HG03139 (cell line): ENCODE data around the gene DAGLA.

Experiments used
- ATAC-seq: cut with Tn5 transposase; IDR thresholded peaks from one replicate; pipeline ENCODE4 v1.9.1; 2021; ENCODE audit not compliant: unreplicated experiment

Gene DAGLA

GRCh38 chr11:61688365-61689163, 8.4 kb downstream of the DAGLA start:
- ATAC-seq, result no peak

- ATAC-seq, result no peak
Observed at GRCh38 chr11:61689164-61689496, 8.9 kb downstream of the DAGLA start.

- ATAC-seq, result no peak
Observed at GRCh38 chr11:61690706-61691379, 10.7 kb downstream of the DAGLA start.

GRCh38 chr11:61691380-61692156, 11.4 kb downstream of the DAGLA start:
- no peak for ATAC-seq

GRCh38 chr11:61693922-61694601, 13.9 kb downstream of the DAGLA start:
- ATAC-seq, result no peak

GRCh38 chr11:61694602-61694939, 14.4 kb downstream of the DAGLA start:
- ATAC-seq, result no peak

DNA sequence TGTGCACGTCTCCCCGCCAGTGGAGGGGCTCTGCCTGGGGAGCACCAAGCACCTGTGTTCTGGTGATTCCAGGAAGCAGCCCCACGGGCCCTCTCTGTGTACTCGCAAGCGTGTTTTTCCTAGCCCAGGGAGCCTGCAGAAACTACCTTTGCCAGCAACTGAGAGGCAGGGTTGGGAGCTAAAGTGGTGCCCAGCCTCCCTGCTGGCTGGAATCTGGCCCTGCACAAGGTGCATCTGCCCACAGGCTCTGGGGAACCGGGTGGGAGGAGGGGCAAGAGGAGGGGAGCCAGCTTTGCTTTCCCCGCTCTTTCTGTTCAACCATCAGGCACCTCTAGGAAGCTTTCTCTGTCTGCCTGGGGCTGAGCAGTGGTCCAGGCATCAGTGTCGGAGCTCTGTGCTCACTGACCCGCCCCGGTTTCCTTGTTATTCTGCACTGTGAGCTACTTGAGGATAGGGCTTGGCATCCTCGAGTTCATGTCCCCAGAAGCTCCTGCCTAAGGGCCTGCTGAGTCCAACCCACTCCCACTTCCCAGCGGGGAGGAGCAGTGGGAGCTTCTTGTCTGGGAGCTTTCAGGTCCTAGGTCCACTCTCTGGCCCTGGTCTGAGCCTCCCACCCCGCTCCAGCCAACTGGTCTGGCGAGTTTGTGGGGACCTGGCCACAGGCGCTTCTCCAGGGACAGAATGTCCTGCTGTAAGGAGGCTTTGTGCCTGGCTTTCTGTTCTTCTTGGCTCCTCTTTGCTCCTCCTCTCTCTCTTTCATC, 14.9 kb downstream of the DAGLA start:
- no peak for ATAC-seq

DNA sequence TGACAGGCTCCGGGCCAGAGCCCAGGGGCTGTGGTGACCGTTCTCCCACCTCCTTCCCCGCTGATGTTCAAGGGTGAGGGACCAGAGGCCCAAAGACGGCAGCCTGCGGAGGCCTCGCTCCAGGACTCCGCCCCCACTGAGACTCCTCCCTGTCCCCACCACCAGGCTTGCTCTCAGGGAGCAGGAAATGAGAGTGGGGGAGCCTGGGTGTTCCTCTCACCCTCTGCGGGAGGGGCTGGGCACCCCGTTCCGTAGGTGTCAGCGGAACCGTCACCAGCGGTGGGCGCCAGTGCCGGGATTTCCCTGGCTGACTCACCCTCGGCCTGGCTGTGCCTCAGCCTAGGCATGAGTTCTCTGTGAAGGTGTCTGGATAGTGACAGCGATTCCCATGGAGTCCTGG, 15.7 kb downstream of the DAGLA start:
- ATAC-seq, result no peak

DNA sequence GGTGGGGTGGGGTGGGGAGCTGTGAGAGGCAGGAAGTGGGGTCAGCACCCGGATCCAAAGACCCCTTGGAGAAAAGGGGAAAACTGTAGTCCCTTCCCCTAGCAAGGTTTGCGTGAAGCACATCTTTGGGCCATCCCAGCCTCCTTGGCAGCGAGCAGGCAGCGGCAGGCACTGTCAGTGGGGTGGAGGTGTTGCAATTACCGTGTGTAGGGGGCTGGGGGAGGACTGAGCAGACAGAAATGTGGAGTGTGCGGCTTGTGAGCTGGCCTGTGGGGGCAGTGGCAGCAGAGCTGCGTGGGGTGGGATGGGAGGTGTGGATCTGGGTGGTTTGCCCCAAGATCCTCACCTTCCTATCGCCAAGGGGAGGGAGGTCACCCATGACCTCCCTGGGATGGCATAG, 16.4 kb downstream of the DAGLA start:
- no peak for ATAC-seq

DNA sequence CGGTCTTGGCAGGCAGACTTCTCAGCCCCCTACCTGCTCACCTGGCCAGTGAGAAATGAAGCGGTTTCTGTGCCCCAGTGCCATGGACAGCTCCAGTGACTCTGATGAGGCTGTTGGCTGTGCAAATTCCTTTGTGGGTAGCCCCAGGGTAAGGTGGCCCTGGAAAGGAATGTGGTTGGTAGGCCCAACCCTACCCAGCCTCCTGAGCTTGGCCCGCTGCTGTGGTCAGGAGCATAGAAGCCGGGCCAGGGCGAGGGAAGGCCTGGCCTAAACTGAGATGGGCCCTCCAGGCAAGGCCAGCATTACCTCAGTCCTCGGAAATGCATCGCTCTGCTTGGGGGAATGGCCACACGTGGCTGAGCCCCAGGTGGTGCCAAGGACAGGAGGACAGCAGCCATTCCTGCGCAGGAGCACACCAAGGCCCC, 16.9 kb downstream of the DAGLA start:
- ATAC-seq, result no peak

- ATAC-seq, result no peak
Observed at GRCh38 chr11:61697764-61698163, 17.6 kb downstream of the DAGLA start.

DNA sequence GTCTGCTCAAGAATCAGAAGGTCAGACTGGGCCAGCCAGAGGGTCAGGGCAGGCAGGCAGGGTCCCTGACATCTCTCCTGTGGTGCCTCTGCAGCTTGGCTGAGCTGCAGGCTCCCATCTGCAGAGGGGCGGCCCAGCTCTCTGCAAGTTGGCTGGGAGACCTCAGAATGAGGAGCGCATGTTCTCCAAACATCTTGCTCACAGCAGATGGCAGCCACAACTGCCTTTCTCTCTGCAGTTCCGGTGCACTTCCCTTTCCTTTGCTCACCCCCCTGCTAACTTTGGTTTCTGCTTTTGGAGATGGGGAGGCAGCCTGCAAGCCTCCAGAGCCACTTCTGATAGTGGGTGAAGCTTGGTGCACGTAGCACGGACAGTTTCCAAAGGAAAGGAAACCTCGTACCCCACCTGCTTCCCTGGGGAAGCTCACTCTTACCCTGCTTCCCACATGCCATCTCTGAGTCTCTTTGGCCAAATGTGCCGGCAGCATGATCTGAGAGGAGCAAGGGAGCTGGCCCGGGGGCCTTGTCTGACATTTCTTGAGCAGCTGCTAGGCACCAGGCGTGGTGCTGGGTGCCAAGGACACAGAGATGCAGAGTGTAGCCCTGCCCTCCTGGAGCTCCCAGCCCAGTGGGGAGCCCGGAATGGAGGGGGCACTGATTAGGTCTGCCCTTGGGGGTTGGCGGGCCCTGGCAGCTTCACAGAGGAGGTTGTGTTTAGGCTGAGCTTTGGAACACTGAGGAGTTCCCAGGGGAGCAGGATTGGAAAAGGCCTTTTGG, 18.2 kb downstream of the DAGLA start:
- ATAC-seq, result no peak

DNA sequence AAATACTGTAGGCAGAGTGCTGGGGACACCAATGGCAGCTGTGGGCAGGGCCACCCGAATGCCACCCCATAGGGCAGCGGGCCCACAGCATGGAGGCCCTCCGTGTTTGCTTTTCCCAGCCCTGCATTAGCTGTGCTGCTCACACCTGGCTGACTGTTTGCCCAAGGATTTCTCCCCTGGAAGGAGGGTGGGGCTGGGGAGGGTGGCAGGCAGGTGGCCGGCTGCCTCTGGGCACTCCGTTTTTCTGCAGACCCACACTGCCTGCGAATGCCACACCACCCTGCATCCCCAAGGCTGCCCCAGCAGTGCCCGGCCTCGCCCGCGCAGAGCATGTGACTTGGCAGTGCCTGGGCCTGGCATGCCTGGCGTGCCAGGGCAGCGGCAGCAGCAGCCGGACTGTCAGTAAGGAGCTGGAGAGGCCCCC, 19.6 kb downstream of the DAGLA start:
- no peak for ATAC-seq

DNA sequence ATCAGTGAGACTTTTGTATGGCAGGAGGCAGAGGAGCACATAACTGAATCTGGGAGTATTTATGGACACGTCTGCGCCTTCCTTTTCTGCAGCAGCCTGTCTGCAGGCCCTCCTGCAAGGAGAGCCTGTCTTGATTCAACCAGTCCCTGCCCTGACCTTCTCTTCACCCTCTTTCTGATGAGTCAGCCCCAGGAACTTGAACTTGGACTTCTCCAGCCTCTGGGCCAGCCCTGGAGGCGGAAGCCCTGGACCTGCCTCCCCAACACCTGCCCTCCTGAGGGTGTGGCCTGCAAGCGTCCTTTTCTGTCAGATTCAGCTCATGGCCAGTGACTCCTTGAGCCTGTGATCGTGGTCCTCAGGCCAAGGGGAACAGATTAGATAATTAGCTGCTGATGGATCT, 20.0 kb downstream of the DAGLA start:
- no peak for ATAC-seq

DNA sequence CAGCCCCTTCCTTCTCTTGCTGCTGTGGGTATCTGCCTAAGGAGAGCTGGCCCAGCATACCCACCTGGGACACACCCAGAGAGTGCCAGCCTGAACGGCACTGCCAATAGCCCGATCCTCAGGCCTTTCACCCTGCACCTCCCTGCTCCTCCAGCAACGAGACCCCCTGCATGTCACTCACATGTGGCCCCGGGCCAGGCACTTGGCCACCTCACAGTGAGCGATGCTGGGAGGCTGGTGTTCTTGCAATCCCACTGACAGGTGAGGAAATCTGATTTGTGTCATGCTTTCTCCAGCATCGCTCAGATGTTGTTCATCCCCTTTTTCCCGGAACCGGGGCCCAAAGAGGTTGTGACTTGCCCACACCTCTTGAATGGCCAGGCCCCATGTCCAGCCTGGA, 20.5 kb downstream of the DAGLA start:
- no peak for ATAC-seq

DNA sequence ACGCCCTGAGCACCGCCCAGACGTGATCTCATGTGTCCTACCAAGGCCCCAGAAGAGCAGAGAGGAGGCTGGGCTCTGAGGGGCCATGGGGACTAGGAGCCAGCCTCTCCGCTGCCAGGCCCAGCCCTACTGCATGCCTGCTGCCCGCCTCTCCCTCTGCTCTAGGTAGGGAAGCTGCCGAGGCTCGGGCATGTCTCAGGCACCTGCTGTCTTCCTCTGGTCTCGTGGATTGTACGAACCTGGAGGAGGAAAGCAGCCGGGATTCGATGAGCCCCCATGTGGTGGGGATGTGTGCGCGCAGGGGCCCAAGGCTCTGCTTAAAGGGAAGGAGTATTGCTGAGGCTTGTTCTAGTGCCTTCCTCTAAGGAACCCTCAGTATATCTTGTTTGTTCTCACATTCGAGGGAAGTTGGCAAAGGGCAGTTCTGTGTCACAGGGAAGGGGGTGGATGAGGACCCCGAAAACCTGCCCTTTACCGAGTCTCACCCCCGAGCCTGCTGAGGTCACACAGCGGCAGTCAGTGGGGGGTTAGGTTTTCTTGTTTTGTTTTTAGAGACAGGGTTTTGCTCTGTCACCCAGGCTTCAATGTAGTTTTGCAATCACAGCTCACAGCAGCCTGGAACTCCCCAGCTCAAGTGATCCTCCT, 21.2 kb downstream of the DAGLA start:
- ATAC-seq, result no peak

DNA sequence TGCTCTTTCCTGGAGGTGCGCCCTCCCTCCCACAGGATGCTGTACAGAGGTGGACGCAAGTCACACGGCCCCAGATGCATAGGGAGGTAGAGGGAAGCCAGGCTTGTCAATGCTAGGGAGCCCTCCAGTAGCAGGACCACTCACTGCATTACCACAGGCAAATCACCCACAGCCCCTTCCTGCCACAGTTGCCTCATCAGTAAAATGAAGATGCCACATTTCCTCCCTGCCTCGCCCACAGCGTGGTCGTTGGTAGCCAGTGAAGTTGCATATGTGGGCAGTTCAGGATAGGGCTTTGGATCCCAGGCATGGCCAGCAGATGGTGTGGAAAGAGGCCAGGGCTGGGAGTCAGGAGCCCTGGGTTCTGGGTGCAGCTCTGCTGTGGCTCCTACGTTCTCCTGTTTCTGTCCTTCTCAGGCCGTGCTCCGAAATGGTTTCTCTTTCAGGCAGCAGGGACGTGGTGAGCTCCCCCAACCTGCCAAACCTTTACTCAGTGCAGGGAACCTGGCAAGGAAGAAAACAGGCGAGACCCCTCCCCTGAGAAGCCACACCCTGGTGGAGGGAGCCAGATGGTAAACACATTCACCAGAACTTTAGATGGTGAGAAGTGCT, 22.6 kb downstream of the DAGLA start:
- ATAC-seq, result no peak

- no peak for ATAC-seq
Observed at GRCh38 chr11:61704838-61705237, 24.6 kb downstream of the DAGLA start.
